Adrenal gland (tissue), 12 donors: ENCODE results near the gene ZCWPW1. TPM values are rescaled to one million over a fixed set of nuclear protein-coding genes. Genes with fewer than 3 reads are reported as not detected.
A peak's percentile ranks its signal among the peaks of the same experiment; 100 is the strongest.

Experiments used
- DNase-seq, 7 donors: peaks; one replicate each; pipeline ENCODE4 v3.0.0-alpha.2; 2019 to 2020
- H3K27ac ChIP-seq, 5 donors: fragments of 200-600 bp; sonication (generic) in 4 of 5; 1 replicate in 3 of 5; 2 replicates in 2 of 5; pipeline versions ENCODE4 v1.5.1 to v1.8.0; 2016 to 2020; ENCODE audit warnings: mild to moderate bottlenecking in 1 of 5
- H3K27me3 ChIP-seq: fragments of 200-600 bp; 2 replicates; pipeline ENCODE4 v1.8.0; 2021
- H3K36me3 ChIP-seq, 2 donors: fragments of 200-600 bp; replicated peaks in 1 of 2; 1 replicate in 1 of 2; 2 replicates in 1 of 2; pipeline versions ENCODE4 v1.5.1 to v1.8.0; 2018 to 2022
- H3K4me1 ChIP-seq, 2 donors: fragments of 200-600 bp; replicated peaks in 1 of 2; 1 replicate in 1 of 2; 2 replicates in 1 of 2; pipeline versions ENCODE4 v1.5.1 to v1.8.0; 2018 to 2021
- H3K4me3 ChIP-seq, 4 donors: fragments of 200-600 bp; sonication (generic) in 3 of 4; one replicate each; pipeline ENCODE4 v1.5.1; 2016 to 2018
- H3K9me3 ChIP-seq, 3 donors: fragments of 200-600 bp; sonication (generic) in 1 of 3; replicated peaks in 1 of 3; 1 replicate in 2 of 3; 2 replicates in 1 of 3; pipeline versions ENCODE4 v1.5.1 to v1.8.0; 2016 to 2021
- CTCF ChIP-seq, 6 experiments: fragments of 450-650 bp in 4 of 6; fragments of 200-600 bp in 2 of 6; sonication (generic) in 1 of 6; IDR thresholded peaks; 1 replicate in 5 of 6; 2 replicates in 1 of 6; pipeline versions ENCODE4 v1.5.1 to v1.8.0; 2016 to 2021; ENCODE audit warnings: antibody characterized with exemption in 6 of 6, mild to moderate bottlenecking in 2 of 6, moderate library complexity in 1 of 6
- POLR2A ChIP-seq, 2 donors: fragments of 450-650 bp; IDR thresholded peaks; one replicate each; pipeline ENCODE4 v1.6.1; 2017; ENCODE audit warnings: antibody characterized with exemption in 2 of 2, mild to moderate bottlenecking in 2 of 2, moderate library complexity in 1 of 2
- WGBS, 4 donors: extraction: QIAGEN DNeasy Blood & Tissue Kit in 2 of 4; methylation state at CpG; one replicate each; pipeline versions ENCODE4 v1.1.5 to v1.1.7; 2013 to 2017; 5-methylcytosine and 5-hydroxymethylcytosine counted together
- intact Hi-C, 2 donors: fragments of 100-400 bp; cut with DNase I; formaldehyde crosslinking; loops; one replicate each; pipeline versions ENCODE4 v1.14.1 to v1.15.0; 2022 to 2023
- polyA plus RNA-seq, 3 donors: library from polyadenylated mRNA; stranded (reverse); fragments of 200-250 nt in 2 of 3; fragments of 350-450 nt in 1 of 3; fragmentation: Illumina TruSeq in 1 of 3; extraction: RNeasy Lipid Tissue Mini Kit (QIAGEN cat#74804) in 1 of 3; gene quantifications; one replicate each; pipeline ENCODE4 v1.2.3, GENCODE V29; 2013 to 2014
- total RNA-seq, 9 donors: library from RNA; depleted of rRNA in 4 of 9; stranded (reverse); fragments of >200 nt in 4 of 9; fragments of 120-200 nt in 1 of 9; fragmentation: NEBNext Ultra II Directional in 1 of 9; extraction: Animal tissue kit (Norgen Biotek cat#: 25700) in 1 of 9; gene quantifications; one replicate each; pipeline versions ENCODE4 v1.1.0 to v1.2.4, GENCODE V29; 2013 to 2023
- donor health status: healthy with polysubstance abuse.
- donor health status: Bipolar disorder and iron deficiency.
- donor health status: DM: yes; HTN: yes; CAD: no.
- donor health status: DM: no; HTN: no; CAD: no.
- donor health status: DM: no; HTN: no; CAD: no.
- donor health status: DM: yes; HTN: yes; CAD: no.

Gene ZCWPW1
- total and polyA plus RNA-seq, 12 donors: 1.0 to 20.2 (median 4.7) TPM

- DNase-seq: no peak
- Histone ChIP-seq H3K27me3 (no peaks in the 10 kb centered on the region), H3K4me3 (no peak overlapping the region), H3K36me3 (no peaks in the 10 kb centered on the region), H3K4me1 (peaks cover 0 to 12% of the 10 kb centered on the region in 2 donors), H3K9me3 (no peaks in the 10 kb centered on the region), H3K27ac (peak overlapping the region in 1 of 5 donors; percentile 82)
- TF ChIP-seq CTCF (IDR thresholded peaks at IDR 0.05): no peak
- TF ChIP-seq POLR2A (IDR thresholded peaks at IDR 0.05): no peak
- intact Hi-C loops: loop anchor here in 1 of 2 donors (5.0 kb wide), 1 partner anchor 37 kb away; no protein-coding TSS in a partner anchor
- 71 to 97% (median 80%) methylated on average over 6 of the region's 6 CpGs for WGBS, 4 donors
These were observed 57.8 kb downstream of the ZCWPW1 start for GRCh38 chr7:100370746-100371145.

GRCh38 chr7:100370303-100370702, 58.2 kb downstream of the ZCWPW1 start:
- Histone ChIP-seq H3K27me3 (no peaks in the 10 kb centered on the region), H3K27ac (peak overlapping the region in 1 of 5 donors; percentile 82), H3K4me3 (no peak overlapping the region), H3K9me3 (no peaks in the 10 kb centered on the region), H3K36me3 (no peaks in the 10 kb centered on the region), H3K4me1 (peaks cover 0 to 10% of the 10 kb centered on the region in 2 donors)
- no peak for DNase-seq
- TF ChIP-seq POLR2A (IDR thresholded peaks at IDR 0.05) (no peak), CTCF (IDR thresholded peaks at IDR 0.05) (no peak)
- 11 to 41% (median 29%) methylated on average over 4 of the region's 4 CpGs for WGBS, 4 donors
- intact Hi-C loops: loop anchor here in 1 of 2 donors (5.0 kb wide), 1 partner anchor 37 kb away; no protein-coding TSS in a partner anchor

GRCh38 chr7:100369105-100369504, 59.4 kb downstream of the ZCWPW1 start:
- intact Hi-C loops: no loop called here
- no peak for TF ChIP-seq POLR2A (IDR thresholded peaks at IDR 0.05)
- no peak for TF ChIP-seq CTCF (IDR thresholded peaks at IDR 0.05)
- Histone ChIP-seq H3K9me3 (no peaks in the 10 kb centered on the region), H3K4me1 (peaks cover 0 to 10% of the 10 kb centered on the region in 2 donors), H3K27me3 (no peaks in the 10 kb centered on the region), H3K27ac (peak overlapping the region in 2 of 5 donors; percentile 67 to 82), H3K36me3 (no peaks in the 10 kb centered on the region), H3K4me3 (no peak overlapping the region)
- WGBS, 4 donors: 50 to 79% (median 57%) methylated on average over 3 to 6 of the region's 6 CpGs
- DNase-seq: peak in 6 of 7 donors; percentile 57 to 81 (median 66)

GRCh38 chr7:100367676-100368613, 60.6 kb downstream of the ZCWPW1 start:
- WGBS, 4 donors: 75 to 83% (median 82%) methylated on average over 10 to 12 of the region's 12 CpGs
- no peak for TF ChIP-seq CTCF (IDR thresholded peaks at IDR 0.05)
- no peak for TF ChIP-seq POLR2A (IDR thresholded peaks at IDR 0.05)
- DNase-seq: peak in 3 of 7 donors; percentile 30 to 64 (median 49)
- Histone ChIP-seq H3K9me3 (no peaks in the 10 kb centered on the region), H3K4me1 (peaks cover 0 to 4% of the 10 kb centered on the region in 2 donors), H3K36me3 (peaks cover 0 to under 1% of the 10 kb centered on the region in 2 donors), H3K27ac (peak overlapping the region in 3 of 5 donors; percentile 16 to 67 (median 53)), H3K4me3 (no peak overlapping the region), H3K27me3 (no peaks in the 10 kb centered on the region)
- intact Hi-C loops: no loop called here
